ENCODE results near the gene OR6B1. TPM values are rescaled to one million over a fixed set of nuclear protein-coding genes. Genes with fewer than 3 reads are reported as not detected.
A peak's percentile ranks its signal among the peaks of the same experiment; 100 is the strongest.

OR6B1 gene
- total and polyA plus RNA-seq, 8 donors = 0.03 to 0.06 TPM; not detected in 6

- DNase-seq = no peak
- no peak for ATAC-seq
- no peaks in the 10 kb centered on the region for H3K36me3 ChIP-seq
- no peak for TF ChIP-seq CTCF (IDR thresholded peaks at IDR 0.05)
- H3K4me1 ChIP-seq = no peaks in the 10 kb centered on the region
- intact Hi-C loops (cut with DNase I) = no loop called here
- no peaks in the 10 kb centered on the region for H3K9me3 ChIP-seq
- H3K27ac ChIP-seq = no peak overlapping the region
- no peaks in the 10 kb centered on the region for H3K27me3 ChIP-seq
- no peak overlapping the region for H3K4me3 ChIP-seq
Observed at GRCh38 chr7:144028547-144028946, 28.4 kb downstream of the OR6B1 start.

- Histone ChIP-seq H3K27me3 (no peaks in the 10 kb centered on the region), H3K4me1 (no peaks in the 10 kb centered on the region), H3K4me3 (no peak overlapping the region), H3K27ac (no peak overlapping the region), H3K36me3 (no peaks in the 10 kb centered on the region), H3K9me3 (no peaks in the 10 kb centered on the region)
- TF ChIP-seq CTCF (IDR thresholded peaks at IDR 0.05) = no peak
- intact Hi-C loops (cut with DNase I) = no loop called here
- ATAC-seq (no peak), DNase-seq (no peak)
Observed at GRCh38 chr7:144032516-144032915, 32.4 kb downstream of the OR6B1 start.

- H3K4me3 ChIP-seq = no peak overlapping the region
- no peaks in the 10 kb centered on the region for H3K4me1 ChIP-seq
- no peaks in the 10 kb centered on the region for H3K27me3 ChIP-seq
- H3K27ac ChIP-seq = no peak overlapping the region
- no peak for TF ChIP-seq CTCF (IDR thresholded peaks at IDR 0.05)
- no peak for DNase-seq
- intact Hi-C loops (cut with DNase I) = no loop called here
- H3K36me3 ChIP-seq = no peaks in the 10 kb centered on the region
- no peak for ATAC-seq
- no peaks in the 10 kb centered on the region for H3K9me3 ChIP-seq
Observed at GRCh38 chr7:144032985-144033709, 33.0 kb downstream of the OR6B1 start.

GRCh38 chr7:144035385-144035784 lies 35.3 kb downstream of the OR6B1 start:
- TF ChIP-seq CTCF (IDR thresholded peaks at IDR 0.05) = no peak
- no peak for ATAC-seq
- intact Hi-C loops (cut with DNase I) = no loop called here

GRCh38 chr7:144036302-144036885 lies 36.3 kb downstream of the OR6B1 start:
- intact Hi-C loops (cut with DNase I) = no loop called here
- no peak for ATAC-seq
- no peaks in the 10 kb centered on the region for H3K9me3 ChIP-seq
- H3K4me1 ChIP-seq = no peaks in the 10 kb centered on the region
- H3K27me3 ChIP-seq = no peaks in the 10 kb centered on the region
- peak in 1 of 4 donors; percentile 28 for DNase-seq
- TF ChIP-seq CTCF (IDR thresholded peaks at IDR 0.05) = no peak
- H3K36me3 ChIP-seq = no peaks in the 10 kb centered on the region
- H3K4me3 ChIP-seq = no peak overlapping the region
- H3K27ac ChIP-seq = no peak overlapping the region

More at GRCh38 chr7:144035385-144035784, 35.3 kb downstream of the OR6B1 start:
- no peak overlapping the region for H3K4me3 ChIP-seq
- H3K27ac ChIP-seq = no peak overlapping the region
- no peak for DNase-seq
- H3K9me3 ChIP-seq = no peaks in the 10 kb centered on the region
- H3K4me1 ChIP-seq = no peaks in the 10 kb centered on the region
- H3K36me3 ChIP-seq = no peaks in the 10 kb centered on the region
- no peaks in the 10 kb centered on the region for H3K27me3 ChIP-seq
